GM23338 (cell line): ENCODE data around the gene WDR76. TPM values are rescaled to one million over a fixed set of nuclear protein-coding genes. Genes with fewer than 3 reads are reported as not detected.

Experiments used
- ATAC-seq: fragments of 200-7000 bp; cut with Tn5 transposase; 3 replicates; pipeline ENCODE4 v1.9.1; 2020
- DNase-seq: peaks from one replicate; pipeline ENCODE4 v3.0.0-alpha.2; 2015; ENCODE audit warnings: low spot score
- H2AFZ ChIP-seq: fragments of 200-600 bp; sonication (generic); 2 replicates; pipeline ENCODE4 v1.8.0; 2016; ENCODE audit warnings: antibody characterized with exemption, mild to moderate bottlenecking, moderate library complexity
- H3F3A ChIP-seq: fragments of 200-600 bp; sonication (generic); replicated peaks from 2 replicates; pipeline ENCODE4 v1.8.0; 2017; ENCODE audit warnings: antibody characterized with exemption, mixed run types, low read depth
- H3K27ac ChIP-seq: fragments of 200-600 bp; sonication (generic); 2 replicates; pipeline ENCODE4 v1.6.1; 2016; ENCODE audit warnings: low read depth
- H3K27me3 ChIP-seq: fragments of 200-600 bp; sonication (generic); 2 replicates; pipeline ENCODE4 v1.8.0; 2016; ENCODE audit warnings: mild to moderate bottlenecking, mixed run types, moderate library complexity; ENCODE audit not compliant: insufficient read depth
- H3K36me3 ChIP-seq: fragments of 200-600 bp; sonication (generic); 2 replicates; pipeline ENCODE4 v1.8.0; 2016; ENCODE audit warnings: mild to moderate bottlenecking; ENCODE audit not compliant: insufficient read depth
- H3K4me1 ChIP-seq: fragments of 200-600 bp; sonication (generic); 2 replicates; pipeline ENCODE4 v1.8.0; 2016; ENCODE audit warnings: mild to moderate bottlenecking, moderate library complexity; ENCODE audit not compliant: insufficient read depth
- H3K4me2 ChIP-seq: fragments of 200-600 bp; sonication (generic); 2 replicates; pipeline ENCODE4 v1.7.1; 2017; ENCODE audit warnings: mixed run types
- H3K4me3 ChIP-seq: fragments of 200-600 bp; sonication (generic); 2 replicates; pipeline ENCODE4 v1.6.1; 2016; ENCODE audit warnings: mixed run types
- H3K79me2 ChIP-seq: fragments of 200-600 bp; sonication (generic); replicated peaks from 2 replicates; pipeline ENCODE4 v1.8.0; 2017; ENCODE audit warnings: mild to moderate bottlenecking; ENCODE audit not compliant: insufficient read depth
- H3K9me2 ChIP-seq: fragments of 200-600 bp; sonication (generic); 2 replicates; pipeline ENCODE4 v1.8.0; 2017; ENCODE audit not compliant: insufficient read depth
- H4K20me1 ChIP-seq: fragments of 200-600 bp; sonication (generic); replicated peaks from 2 replicates; pipeline ENCODE4 v1.8.0; 2017; ENCODE audit warnings: mild to moderate bottlenecking; ENCODE audit not compliant: insufficient read depth
- H3K27ac Mint-ChIP-seq: 2 replicates; pipeline ENCODE4 v1.8.0; 2020; ENCODE audit warnings: inconsistent platforms, mild to moderate bottlenecking, moderate library complexity, mixed read lengths
- H3K27me3 Mint-ChIP-seq: 3 replicates; pipeline ENCODE4 v1.8.0; 2022; ENCODE audit warnings: low read depth, mild to moderate bottlenecking, moderate library complexity, mixed read lengths, inconsistent platforms; ENCODE audit not compliant: insufficient read depth, poor library complexity
- H3K36me3 Mint-ChIP-seq: 3 replicates; pipeline ENCODE4 v1.8.0; 2021; ENCODE audit warnings: low read depth, mild to moderate bottlenecking, inconsistent platforms, moderate library complexity, mixed read lengths
- H3K4me1 Mint-ChIP-seq: 3 replicates; pipeline ENCODE4 v1.8.0; 2020; ENCODE audit warnings: mild to moderate bottlenecking, inconsistent platforms, mixed read lengths
- H3K4me3 Mint-ChIP-seq: 3 replicates; pipeline ENCODE4 v1.8.0; 2021; ENCODE audit warnings: moderate library complexity, mild to moderate bottlenecking, inconsistent platforms, mixed read lengths
- H3K9me3 Mint-ChIP-seq: 3 replicates; pipeline ENCODE4 v1.8.0; 2020; ENCODE audit warnings: moderate library complexity, mild to moderate bottlenecking, inconsistent platforms, mixed read lengths
- CREB1 ChIP-seq: fragments of 250-450 bp; sonication (Bioruptor Pico); IDR thresholded peaks from 2 replicates; pipeline ENCODE4 v1.5.0; 2020; ENCODE audit warnings: low read depth, mild to moderate bottlenecking, moderate library complexity
- EZH2 ChIP-seq: fragments of 200-600 bp; sonication (generic); IDR thresholded peaks from one replicate; pipeline ENCODE4 v1.8.0; 2017; ENCODE audit warnings: antibody characterized with exemption, mild to moderate bottlenecking, low read depth; ENCODE audit not compliant: unreplicated experiment
- EZH2phosphoT487 ChIP-seq: fragments of 200-600 bp; sonication (generic); IDR thresholded peaks from one replicate; pipeline ENCODE4 v1.8.1; 2018; ENCODE audit warnings: antibody characterized with exemption; ENCODE audit not compliant: unreplicated experiment
- JUNB ChIP-seq: IDR thresholded peaks from one replicate; pipeline ENCODE4 v1.6.1; 2016; ENCODE audit warnings: antibody characterized with exemption; ENCODE audit not compliant: unreplicated experiment
- NANOG ChIP-seq: IDR thresholded peaks from 2 replicates; pipeline ENCODE4 v1.6.1; 2016; ENCODE audit warnings: antibody characterized with exemption, borderline replicate concordance
- POLR2AphosphoS5 ChIP-seq: IDR thresholded peaks from 2 replicates; pipeline ENCODE4 v1.6.1; 2016; ENCODE audit warnings: antibody characterized with exemption, low read depth
- REST ChIP-seq: IDR thresholded peaks from one replicate; pipeline ENCODE4 v1.6.1; 2018; ENCODE audit warnings: antibody characterized with exemption; ENCODE audit not compliant: unreplicated experiment
- STAT1 ChIP-seq: IDR thresholded peaks from one replicate; pipeline ENCODE4 v1.6.1; 2016; ENCODE audit warnings: antibody characterized with exemption; ENCODE audit not compliant: unreplicated experiment
- ZNF114 ChIP-seq: fragments of 250-450 bp; sonication (Bioruptor Pico); IDR thresholded peaks from 2 replicates; pipeline ENCODE4 v1.5.0; 2020; ENCODE audit warnings: mild to moderate bottlenecking, moderate library complexity
- ZNF331 ChIP-seq: fragments of 250-450 bp; sonication (Bioruptor Pico); IDR thresholded peaks from 2 replicates; pipeline ENCODE4 v1.5.0; 2020; ENCODE audit warnings: low read depth, mild to moderate bottlenecking, moderate library complexity
- polyA plus RNA-seq: library from polyadenylated mRNA; unstranded; fragments of >200 nt; fragmentation: Nextera tagmentation; extraction: Ambion mirVana; gene quantifications from 2 replicates; pipeline ENCODE4 v1.2.1, GENCODE V29; 2016
- total RNA-seq: library from RNA; depleted of rRNA; stranded (reverse); fragments of >200 nt; shearing (Covaris generic); gene quantifications from 2 replicates; pipeline ENCODE4 v1.2.3, GENCODE V29; 2014
- TF ChIP-seq, protein P1 (sequence below): fragments of 250-450 bp; sonication (Bioruptor Pico); IDR thresholded peaks from 2 replicates; pipeline ENCODE4 v1.5.0; 2020; ENCODE audit warnings: mild to moderate bottlenecking, moderate library complexity
- TF ChIP-seq, protein P2 (sequence below), 2 experiments: fragments of 200-600 bp in 1 of 2; sonication (generic) in 1 of 2; conservative IDR thresholded peaks; 2 replicates each; pipeline versions ENCODE4 v1.5.1 to v1.6.1; 2016 to 2017; ENCODE audit warnings: antibody characterized with exemption in 2 of 2, low read depth in 2 of 2, mild to moderate bottlenecking in 2 of 2, moderate library complexity in 1 of 2
- TF ChIP-seq, protein P3 (sequence below): IDR thresholded peaks from 2 replicates; pipeline ENCODE4 v1.6.1; 2016; ENCODE audit warnings: antibody characterized with exemption

WDR76 gene
- total and polyA plus RNA-seq, 2 experiments from 2014 or later = 9.7 to 17.8 TPM

- no peak overlapping the region for H3K27ac ChIP-seq
- H3K4me3 ChIP-seq = no peak overlapping the region
- Mint-ChIP-seq H3K9me3 (no peaks in the 10 kb centered on the region), H3K27me3 (no peaks in the 10 kb centered on the region), H3K36me3 (peaks cover 15% of the 10 kb centered on the region; the same call in 2 of the 3 replicates), H3K27ac (no peak overlapping the region; the same call in 1 of the 2 replicates), H3K4me1 (peaks cover 20% of the 10 kb centered on the region; the same call in 2 of the 3 replicates), H3K4me3 (no peak overlapping the region)
- no peak overlapping the region for H2AFZ ChIP-seq
- no peaks in the 10 kb centered on the region for H3K9me2 ChIP-seq
- H3K4me1 ChIP-seq = peaks cover 6% of the 10 kb centered on the region
- DNase-seq (no peak), ATAC-seq (no peak)
- H3K79me2 ChIP-seq = no peaks in the 10 kb centered on the region
- no peaks in the 10 kb centered on the region for H3K27me3 ChIP-seq
- H3K4me2 ChIP-seq = no peak overlapping the region
- H3K36me3 ChIP-seq = peaks cover 7% of the 10 kb centered on the region; the same call in 1 of the 2 replicates
- TF ChIP-seq, protein P1, sequence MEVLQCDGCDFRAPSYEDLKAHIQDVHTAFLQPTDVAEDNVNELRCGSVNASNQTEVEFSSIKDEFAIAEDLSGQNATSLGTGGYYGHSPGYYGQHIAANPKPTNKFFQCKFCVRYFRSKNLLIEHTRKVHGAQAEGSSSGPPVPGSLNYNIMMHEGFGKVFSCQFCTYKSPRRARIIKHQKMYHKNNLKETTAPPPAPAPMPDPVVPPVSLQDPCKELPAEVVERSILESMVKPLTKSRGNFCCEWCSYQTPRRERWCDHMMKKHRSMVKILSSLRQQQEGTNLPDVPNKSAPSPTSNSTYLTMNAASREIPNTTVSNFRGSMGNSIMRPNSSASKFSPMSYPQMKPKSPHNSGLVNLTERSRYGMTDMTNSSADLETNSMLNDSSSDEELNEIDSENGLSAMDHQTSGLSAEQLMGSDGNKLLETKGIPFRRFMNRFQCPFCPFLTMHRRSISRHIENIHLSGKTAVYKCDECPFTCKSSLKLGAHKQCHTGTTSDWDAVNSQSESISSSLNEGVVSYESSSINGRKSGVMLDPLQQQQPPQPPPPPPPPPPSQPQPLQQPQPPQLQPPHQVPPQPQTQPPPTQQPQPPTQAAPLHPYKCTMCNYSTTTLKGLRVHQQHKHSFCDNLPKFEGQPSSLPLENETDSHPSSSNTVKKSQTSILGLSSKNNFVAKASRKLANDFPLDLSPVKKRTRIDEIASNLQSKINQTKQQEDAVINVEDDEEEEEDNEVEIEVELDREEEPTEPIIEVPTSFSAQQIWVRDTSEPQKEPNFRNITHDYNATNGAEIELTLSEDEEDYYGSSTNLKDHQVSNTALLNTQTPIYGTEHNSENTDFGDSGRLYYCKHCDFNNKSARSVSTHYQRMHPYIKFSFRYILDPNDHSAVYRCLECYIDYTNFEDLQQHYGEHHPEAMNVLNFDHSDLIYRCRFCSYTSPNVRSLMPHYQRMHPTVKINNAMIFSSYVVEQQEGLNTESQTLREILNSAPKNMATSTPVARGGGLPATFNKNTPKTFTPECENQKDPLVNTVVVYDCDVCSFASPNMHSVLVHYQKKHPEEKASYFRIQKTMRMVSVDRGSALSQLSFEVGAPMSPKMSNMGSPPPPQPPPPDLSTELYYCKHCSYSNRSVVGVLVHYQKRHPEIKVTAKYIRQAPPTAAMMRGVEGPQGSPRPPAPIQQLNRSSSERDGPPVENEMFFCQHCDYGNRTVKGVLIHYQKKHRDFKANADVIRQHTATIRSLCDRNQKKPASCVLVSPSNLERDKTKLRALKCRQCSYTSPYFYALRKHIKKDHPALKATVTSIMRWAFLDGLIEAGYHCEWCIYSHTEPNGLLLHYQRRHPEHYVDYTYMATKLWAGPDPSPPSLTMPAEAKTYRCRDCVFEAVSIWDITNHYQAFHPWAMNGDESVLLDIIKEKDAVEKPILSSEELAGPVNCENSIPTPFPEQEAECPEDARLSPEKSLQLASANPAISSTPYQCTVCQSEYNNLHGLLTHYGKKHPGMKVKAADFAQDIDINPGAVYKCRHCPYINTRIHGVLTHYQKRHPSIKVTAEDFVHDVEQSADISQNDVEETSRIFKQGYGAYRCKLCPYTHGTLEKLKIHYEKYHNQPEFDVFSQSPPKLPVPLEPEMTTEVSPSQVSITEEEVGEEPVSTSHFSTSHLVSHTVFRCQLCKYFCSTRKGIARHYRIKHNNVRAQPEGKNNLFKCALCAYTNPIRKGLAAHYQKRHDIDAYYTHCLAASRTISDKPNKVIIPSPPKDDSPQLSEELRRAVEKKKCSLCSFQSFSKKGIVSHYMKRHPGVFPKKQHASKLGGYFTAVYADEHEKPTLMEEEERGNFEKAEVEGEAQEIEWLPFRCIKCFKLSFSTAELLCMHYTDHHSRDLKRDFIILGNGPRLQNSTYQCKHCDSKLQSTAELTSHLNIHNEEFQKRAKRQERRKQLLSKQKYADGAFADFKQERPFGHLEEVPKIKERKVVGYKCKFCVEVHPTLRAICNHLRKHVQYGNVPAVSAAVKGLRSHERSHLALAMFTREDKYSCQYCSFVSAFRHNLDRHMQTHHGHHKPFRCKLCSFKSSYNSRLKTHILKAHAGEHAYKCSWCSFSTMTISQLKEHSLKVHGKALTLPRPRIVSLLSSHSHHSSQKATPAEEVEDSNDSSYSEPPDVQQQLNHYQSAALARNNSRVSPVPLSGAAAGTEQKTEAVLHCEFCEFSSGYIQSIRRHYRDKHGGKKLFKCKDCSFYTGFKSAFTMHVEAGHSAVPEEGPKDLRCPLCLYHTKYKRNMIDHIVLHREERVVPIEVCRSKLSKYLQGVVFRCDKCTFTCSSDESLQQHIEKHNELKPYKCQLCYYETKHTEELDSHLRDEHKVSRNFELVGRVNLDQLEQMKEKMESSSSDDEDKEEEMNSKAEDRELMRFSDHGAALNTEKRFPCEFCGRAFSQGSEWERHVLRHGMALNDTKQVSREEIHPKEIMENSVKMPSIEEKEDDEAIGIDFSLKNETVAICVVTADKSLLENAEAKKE (CRISPR knock-in tag) = no peak
- no peak for TF ChIP-seq STAT1
- TF ChIP-seq, protein P2, sequence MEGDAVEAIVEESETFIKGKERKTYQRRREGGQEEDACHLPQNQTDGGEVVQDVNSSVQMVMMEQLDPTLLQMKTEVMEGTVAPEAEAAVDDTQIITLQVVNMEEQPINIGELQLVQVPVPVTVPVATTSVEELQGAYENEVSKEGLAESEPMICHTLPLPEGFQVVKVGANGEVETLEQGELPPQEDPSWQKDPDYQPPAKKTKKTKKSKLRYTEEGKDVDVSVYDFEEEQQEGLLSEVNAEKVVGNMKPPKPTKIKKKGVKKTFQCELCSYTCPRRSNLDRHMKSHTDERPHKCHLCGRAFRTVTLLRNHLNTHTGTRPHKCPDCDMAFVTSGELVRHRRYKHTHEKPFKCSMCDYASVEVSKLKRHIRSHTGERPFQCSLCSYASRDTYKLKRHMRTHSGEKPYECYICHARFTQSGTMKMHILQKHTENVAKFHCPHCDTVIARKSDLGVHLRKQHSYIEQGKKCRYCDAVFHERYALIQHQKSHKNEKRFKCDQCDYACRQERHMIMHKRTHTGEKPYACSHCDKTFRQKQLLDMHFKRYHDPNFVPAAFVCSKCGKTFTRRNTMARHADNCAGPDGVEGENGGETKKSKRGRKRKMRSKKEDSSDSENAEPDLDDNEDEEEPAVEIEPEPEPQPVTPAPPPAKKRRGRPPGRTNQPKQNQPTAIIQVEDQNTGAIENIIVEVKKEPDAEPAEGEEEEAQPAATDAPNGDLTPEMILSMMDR (conservative IDR thresholded peaks at IDR 0.05; ENCODE audit: low read depth in 2 of 2) = no peak
- no peak for TF ChIP-seq JUNB
- TF ChIP-seq REST = no peak
- no peak for TF ChIP-seq POLR2AphosphoS5
- TF ChIP-seq, protein P3, sequence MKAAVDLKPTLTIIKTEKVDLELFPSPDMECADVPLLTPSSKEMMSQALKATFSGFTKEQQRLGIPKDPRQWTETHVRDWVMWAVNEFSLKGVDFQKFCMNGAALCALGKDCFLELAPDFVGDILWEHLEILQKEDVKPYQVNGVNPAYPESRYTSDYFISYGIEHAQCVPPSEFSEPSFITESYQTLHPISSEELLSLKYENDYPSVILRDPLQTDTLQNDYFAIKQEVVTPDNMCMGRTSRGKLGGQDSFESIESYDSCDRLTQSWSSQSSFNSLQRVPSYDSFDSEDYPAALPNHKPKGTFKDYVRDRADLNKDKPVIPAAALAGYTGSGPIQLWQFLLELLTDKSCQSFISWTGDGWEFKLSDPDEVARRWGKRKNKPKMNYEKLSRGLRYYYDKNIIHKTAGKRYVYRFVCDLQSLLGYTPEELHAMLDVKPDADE = no peak
- TF ChIP-seq EZH2phosphoT487 = no peak
- no peak for TF ChIP-seq NANOG
- no peak for TF ChIP-seq ZNF331
- no peak for TF ChIP-seq ZNF114 (CRISPR knock-in tag)
- no peak for TF ChIP-seq CREB1 (CRISPR knock-in tag)
- no peak for TF ChIP-seq EZH2
- 0 out of 2 replicates have a peak, but pooled peaks cover 3% of the 10 kb centered on the region for H3F3A ChIP-seq
- H4K20me1 ChIP-seq = no peaks in the 10 kb centered on the region
Observed at GRCh38 chr15:43901495-43901894, 74.7 kb downstream of the WDR76 start.
